ENCODE measurements around the gene PRSS36. TPM values are rescaled to one million over a fixed set of nuclear protein-coding genes. Genes with fewer than 3 reads are reported as not detected.
"Not testable (repeated sequence)": the region's sequence is repeated elsewhere in the genome, so short reads cannot be mapped to it uniquely, and the experiment has no call there.

Gene PRSS36
- total RNA-seq = 1 to 10 TPM; 4.1 to 8.8 (median 6.8) TPM

DNA sequence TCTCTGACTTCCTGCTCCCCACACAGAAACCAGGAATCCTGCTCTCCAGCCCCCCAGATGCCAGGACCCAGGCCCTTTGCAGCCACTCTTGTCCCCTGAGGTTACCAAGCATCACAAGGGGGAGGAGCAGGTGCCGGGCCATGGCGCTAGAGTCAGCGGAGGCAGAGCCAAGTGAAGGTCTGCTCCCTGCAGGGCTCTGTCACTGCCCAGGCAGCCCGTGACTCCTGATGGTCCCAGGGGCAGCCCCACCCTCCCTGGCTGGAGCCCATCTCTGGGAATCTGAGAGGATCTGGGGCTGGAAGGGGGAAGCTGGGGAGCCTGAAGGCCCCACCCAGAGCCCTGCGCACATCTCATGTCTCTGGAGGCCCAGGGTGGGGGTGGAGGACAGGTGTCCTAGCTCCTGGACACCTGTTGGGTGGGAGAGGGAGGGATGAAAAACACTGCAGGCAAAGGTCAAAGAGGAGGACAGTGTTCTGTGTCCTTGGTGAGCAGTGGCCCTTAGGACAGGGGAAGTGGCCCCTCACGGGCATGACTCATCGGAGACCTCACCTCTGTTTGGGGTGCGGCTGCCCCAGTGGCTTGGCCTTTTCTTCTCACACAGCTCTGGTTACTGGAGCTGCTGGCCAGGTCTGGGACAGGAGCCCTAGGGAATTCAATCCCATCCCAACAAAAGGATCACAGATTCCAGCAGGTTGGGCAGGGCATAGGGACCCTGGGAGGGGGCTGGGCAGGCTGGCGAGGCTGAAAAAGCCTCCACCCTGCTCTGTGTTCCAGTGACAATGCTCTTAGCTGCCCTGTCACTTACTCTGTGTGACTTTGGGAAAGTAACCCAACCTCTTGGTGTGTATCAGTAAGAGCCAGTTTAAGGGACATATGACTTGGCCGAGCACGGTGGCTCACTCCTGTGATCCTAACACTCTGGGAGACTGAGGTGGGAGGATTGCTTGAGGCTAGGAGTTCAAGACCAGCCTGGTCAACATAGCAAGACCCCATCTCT lies at the start of gene PRSS36:
TSS of gene PRSS36 (minus strand) at position 173 of the 997 bp plus-strand sequence. CDS start at position 142, 31 bp downstream.
- TF ChIP-seq, protein P1, sequence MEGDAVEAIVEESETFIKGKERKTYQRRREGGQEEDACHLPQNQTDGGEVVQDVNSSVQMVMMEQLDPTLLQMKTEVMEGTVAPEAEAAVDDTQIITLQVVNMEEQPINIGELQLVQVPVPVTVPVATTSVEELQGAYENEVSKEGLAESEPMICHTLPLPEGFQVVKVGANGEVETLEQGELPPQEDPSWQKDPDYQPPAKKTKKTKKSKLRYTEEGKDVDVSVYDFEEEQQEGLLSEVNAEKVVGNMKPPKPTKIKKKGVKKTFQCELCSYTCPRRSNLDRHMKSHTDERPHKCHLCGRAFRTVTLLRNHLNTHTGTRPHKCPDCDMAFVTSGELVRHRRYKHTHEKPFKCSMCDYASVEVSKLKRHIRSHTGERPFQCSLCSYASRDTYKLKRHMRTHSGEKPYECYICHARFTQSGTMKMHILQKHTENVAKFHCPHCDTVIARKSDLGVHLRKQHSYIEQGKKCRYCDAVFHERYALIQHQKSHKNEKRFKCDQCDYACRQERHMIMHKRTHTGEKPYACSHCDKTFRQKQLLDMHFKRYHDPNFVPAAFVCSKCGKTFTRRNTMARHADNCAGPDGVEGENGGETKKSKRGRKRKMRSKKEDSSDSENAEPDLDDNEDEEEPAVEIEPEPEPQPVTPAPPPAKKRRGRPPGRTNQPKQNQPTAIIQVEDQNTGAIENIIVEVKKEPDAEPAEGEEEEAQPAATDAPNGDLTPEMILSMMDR (IDR thresholded peaks at IDR 0.05) = no peak
- no peak for ATAC-seq (ENCODE audit: low FRiP score)
- DNase-seq (ENCODE audit: low spot score) = no peak

DNA sequence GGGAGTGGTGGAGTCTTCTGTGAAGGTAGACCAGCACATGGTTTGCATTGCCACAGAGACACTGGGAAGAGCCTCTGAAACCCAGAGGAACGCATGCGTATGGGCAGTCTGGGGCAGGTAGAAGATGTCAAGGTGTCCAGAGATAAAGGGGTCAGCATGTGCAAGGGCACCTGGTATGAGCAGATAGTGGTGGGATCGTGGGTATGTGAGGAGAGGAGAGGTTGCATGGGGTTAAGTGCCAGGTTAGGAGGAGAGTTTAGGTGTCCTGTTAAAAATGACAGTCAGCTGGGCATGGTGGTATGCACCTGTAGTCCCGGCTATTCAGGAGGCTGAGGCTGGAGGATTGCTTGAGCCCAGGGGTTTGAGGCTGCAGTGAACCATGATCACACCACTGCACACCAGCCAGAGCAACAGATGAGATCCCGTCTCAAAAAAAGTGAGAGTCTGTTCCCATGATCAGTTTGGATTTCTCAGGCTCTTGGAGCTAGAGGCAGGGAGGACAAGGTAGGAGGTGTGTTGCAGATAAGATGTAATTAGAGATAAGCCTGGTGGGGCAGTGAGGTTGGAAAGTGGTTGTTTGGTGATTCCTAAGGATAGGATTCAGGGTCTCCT lies 49.7 kb upstream of the PRSS36 start:
- DNase-seq (ENCODE audit: low spot score) (no peak), ATAC-seq (ENCODE audit: low FRiP score) (no peak)
- TF ChIP-seq, protein P1 (IDR thresholded peaks at IDR 0.05) = no peak

DNA sequence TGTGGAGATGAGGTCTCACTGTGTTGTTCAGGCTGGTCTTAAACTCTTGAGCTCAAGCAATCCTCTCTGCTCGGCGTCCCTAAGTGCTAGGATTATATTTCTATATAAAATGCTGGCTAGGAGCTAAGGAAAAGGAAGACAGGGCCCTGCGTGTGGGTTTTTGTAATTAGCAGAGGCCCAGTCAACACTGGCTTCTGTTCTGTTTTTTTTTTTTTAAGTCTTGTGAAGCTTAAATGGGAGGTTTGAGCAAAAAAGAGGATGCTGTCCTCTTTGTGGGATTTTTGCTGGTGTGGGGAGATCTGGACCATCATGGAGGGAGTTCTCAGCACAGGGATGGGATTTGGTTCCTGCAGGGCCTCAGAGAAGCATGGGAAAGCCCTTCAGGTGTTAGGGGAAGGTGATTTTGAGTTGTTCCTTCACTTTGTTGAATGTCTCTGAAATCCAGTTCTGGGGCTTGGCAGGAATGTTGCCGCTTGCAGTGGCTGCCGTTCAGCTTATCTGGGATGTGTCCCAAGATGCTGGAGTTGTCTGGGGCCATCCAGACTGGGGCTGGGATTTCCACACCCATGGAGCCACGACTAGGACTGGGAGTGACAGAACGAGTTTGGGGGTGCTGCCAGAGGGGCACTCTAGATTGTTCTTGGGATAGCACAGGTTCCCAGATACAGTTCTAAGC lies 48.5 kb upstream of the PRSS36 start:
- TF ChIP-seq, protein P1 (IDR thresholded peaks at IDR 0.05) = no peak
- ATAC-seq (ENCODE audit: low FRiP score) = no peak
- DNase-seq (ENCODE audit: low spot score) = no peak

DNA sequence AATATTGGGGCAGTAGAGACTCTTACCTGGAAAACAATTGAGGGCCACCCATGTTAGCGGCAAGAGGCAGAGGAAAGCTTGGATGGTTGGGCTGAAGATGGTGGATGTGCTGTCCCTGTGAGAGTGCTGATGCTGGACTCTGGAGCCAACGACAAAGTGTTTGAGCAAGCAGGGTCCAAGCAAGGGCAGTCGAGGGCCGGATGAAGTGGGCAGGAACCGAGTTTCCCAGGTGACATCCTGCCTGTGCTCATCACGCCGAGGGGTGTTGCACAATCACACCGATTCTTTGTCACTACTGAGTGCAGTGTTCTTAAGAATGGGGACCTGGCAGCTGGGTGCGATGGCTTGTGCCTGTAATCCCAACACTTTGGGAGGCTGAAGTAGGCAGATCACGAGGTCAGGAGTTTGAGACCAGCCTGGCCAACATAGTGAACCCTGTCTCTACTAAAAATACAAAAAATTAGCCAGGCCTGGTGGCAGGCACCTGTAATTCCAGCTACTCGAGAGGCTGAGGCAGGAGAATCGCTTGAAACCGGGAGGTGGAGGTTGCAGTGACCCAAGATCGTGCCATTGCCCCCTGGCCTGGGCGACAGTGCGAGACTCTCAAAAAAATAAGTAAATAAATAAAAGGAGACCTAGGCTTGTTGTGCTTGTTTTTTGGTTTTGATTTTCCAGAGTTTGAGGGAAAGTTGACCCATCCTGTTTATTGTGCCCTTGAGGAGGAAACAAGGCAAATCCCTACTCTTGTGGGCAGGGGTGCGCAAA lies 46.6 kb upstream of the PRSS36 start:
- DNase-seq (ENCODE audit: low spot score) = no peak
- ATAC-seq (ENCODE audit: low FRiP score) = no peak
- TF ChIP-seq, protein P1 (IDR thresholded peaks at IDR 0.05) = no peak

DNA sequence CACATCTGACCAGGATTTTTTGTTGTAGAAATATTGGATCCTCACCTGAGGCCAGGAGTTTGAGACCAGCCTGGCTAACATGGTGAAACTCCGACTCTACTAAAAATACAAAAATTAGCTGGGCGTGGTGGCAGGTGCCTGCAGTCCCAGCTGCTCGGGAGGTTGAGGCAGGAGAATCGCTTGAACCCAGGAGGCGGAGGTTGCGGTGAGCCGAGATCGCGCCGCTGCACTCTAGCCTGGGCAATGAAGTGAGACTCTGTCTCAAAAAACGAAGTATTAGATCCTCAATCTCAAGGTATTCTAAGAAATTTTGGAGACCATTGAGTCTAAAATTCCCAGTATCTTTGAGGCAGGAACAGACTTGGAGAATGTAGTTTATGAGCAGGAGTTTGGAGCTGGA lies 46.0 kb upstream of the PRSS36 start:
- not testable (repeated sequence) for DNase-seq (ENCODE audit: low spot score); ATAC-seq (ENCODE audit: low FRiP score)

DNA sequence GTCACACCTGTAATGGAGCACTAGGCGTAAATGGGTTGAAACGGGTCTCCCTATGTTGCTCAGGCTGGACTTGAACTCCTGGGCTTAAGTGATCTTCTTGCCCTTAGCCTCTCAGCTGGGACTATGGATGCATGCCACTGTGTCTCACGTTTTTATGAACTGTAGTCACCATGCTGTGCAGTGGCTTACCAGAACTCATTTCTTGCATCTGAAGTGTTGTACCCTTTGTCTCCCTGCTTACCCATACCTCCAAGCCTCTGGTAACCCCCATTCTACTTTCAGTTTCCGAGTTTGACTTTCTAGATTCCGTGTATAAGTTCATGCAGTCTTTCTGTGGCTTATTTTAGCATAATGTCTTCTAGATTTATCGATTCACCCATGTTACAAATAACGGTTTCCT lies 45.0 kb upstream of the PRSS36 start:
- DNase-seq (ENCODE audit: low spot score) = no peak
- TF ChIP-seq, protein P1 (IDR thresholded peaks at IDR 0.05) = no peak
- no peak for ATAC-seq (ENCODE audit: low FRiP score)

Measured in omental fat pad (tissue), 4 donors.